WTC11 (cell line): ENCODE results near the gene NRTN. TPM values are rescaled to one million over a fixed set of nuclear protein-coding genes. Genes with fewer than 3 reads are reported as not detected.

Experiments
- ATAC-seq: fragments of 200-7000 bp; cut with Tn5 transposase; 2 replicates; pipeline ENCODE4 v1.10.0; 2021; ENCODE audit warnings: mild to moderate bottlenecking, moderate library complexity
- CTCF ChIA-PET: fragments of 300-600 bp; sonication (Branson Sonifier 250); formaldehyde crosslinking; loops from one replicate; lab custom pipeline; 2021; ENCODE audit warnings: antibody characterized with exemption; lab: Charles Lee
- POLR2A ChIA-PET: fragments of 350-600 bp; sonication (Branson Sonifier 250); formaldehyde crosslinking; loops from one replicate; lab custom pipeline; 2021; ENCODE audit warnings: antibody characterized with exemption; lab: Charles Lee
- DNase-seq: peaks from one replicate; pipeline ENCODE4 v3.0.0; 2021; ENCODE audit warnings: low spot score
- H3K27ac Mint-ChIP-seq: 2 replicates; pipeline ENCODE4 v1.8.0; 2021; ENCODE audit warnings: mixed read lengths
- H3K27me3 Mint-ChIP-seq: 2 replicates; pipeline ENCODE4 v1.8.0; 2021; ENCODE audit warnings: low read depth, mild to moderate bottlenecking, moderate library complexity, mixed read lengths
- H3K36me3 Mint-ChIP-seq: 2 replicates; pipeline ENCODE4 v1.8.0; 2021; ENCODE audit warnings: mixed read lengths
- H3K4me1 Mint-ChIP-seq: 2 replicates; pipeline ENCODE4 v1.8.0; 2022; ENCODE audit warnings: mixed read lengths
- H3K4me3 Mint-ChIP-seq: 2 replicates; pipeline ENCODE4 v1.8.0; 2021; ENCODE audit warnings: mild to moderate bottlenecking, moderate library complexity, mixed read lengths
- H3K9me3 Mint-ChIP-seq: 2 replicates; pipeline ENCODE4 v1.8.0; 2021; ENCODE audit warnings: mixed read lengths
- ATF1 ChIP-seq: sonication (generic); formaldehyde crosslinking; IDR thresholded peaks from 2 replicates; pipeline ENCODE4 v1.8.1; 2023; ENCODE audit warnings: mild to moderate bottlenecking, moderate library complexity, missing genetic modification reagents
- ATF3 ChIP-seq: sonication (generic); formaldehyde crosslinking; conservative IDR thresholded peaks from 2 replicates; pipeline ENCODE4 v1.8.1; 2022; ENCODE audit warnings: mild to moderate bottlenecking, missing genetic modification reagents
- CBFB ChIP-seq: sonication (generic); formaldehyde crosslinking; IDR thresholded peaks from 2 replicates; pipeline ENCODE4 v1.8.1; 2022; ENCODE audit warnings: mild to moderate bottlenecking, low read depth, missing genetic modification reagents
- CTCF ChIP-seq: fragments of 200-600 bp; IDR thresholded peaks from 2 replicates; pipeline ENCODE4 v1.8.0; 2022; ENCODE audit warnings: antibody characterized with exemption
- ETV6 ChIP-seq: sonication (generic); formaldehyde crosslinking; IDR thresholded peaks from 2 replicates; pipeline ENCODE4 v1.8.1; 2022; ENCODE audit warnings: mild to moderate bottlenecking, missing genetic modification reagents
- FOXK1 ChIP-seq: sonication (generic); formaldehyde crosslinking; IDR thresholded peaks from 2 replicates; pipeline ENCODE4 v1.8.0; 2022; ENCODE audit warnings: mild to moderate bottlenecking, moderate library complexity, missing genetic modification reagents
- FOXP1 ChIP-seq: sonication (generic); formaldehyde crosslinking; IDR thresholded peaks from 2 replicates; pipeline ENCODE4 v1.8.0; 2022; ENCODE audit warnings: missing genetic modification reagents, mild to moderate bottlenecking, moderate library complexity, borderline replicate concordance
- FOXP4 ChIP-seq: sonication (generic); formaldehyde crosslinking; IDR thresholded peaks from 2 replicates; pipeline ENCODE4 v1.8.0; 2022; ENCODE audit warnings: mild to moderate bottlenecking, missing genetic modification reagents
- GABPB1 ChIP-seq: sonication (generic); formaldehyde crosslinking; IDR thresholded peaks from 2 replicates; pipeline ENCODE4 v1.8.1; 2023; ENCODE audit warnings: mild to moderate bottlenecking, missing genetic modification reagents
- HMGA2 ChIP-seq: fragments of 250-450 bp; sonication (Bioruptor Pico); IDR thresholded peaks from 2 replicates; pipeline ENCODE4 v1.4.0; 2021; ENCODE audit warnings: mild to moderate bottlenecking, moderate library complexity
- JAZF1 ChIP-seq: fragments of 250-450 bp; sonication (Bioruptor Pico); IDR thresholded peaks from 2 replicates; pipeline ENCODE4 v1.9.0; 2021; ENCODE audit warnings: moderate library complexity, mild to moderate bottlenecking, inconsistent platforms
- NFYB ChIP-seq: sonication (generic); formaldehyde crosslinking; conservative IDR thresholded peaks from 2 replicates; pipeline ENCODE4 v1.8.0; 2022; ENCODE audit warnings: low read depth, missing genetic modification reagents
- PRDM15 ChIP-seq: sonication (generic); formaldehyde crosslinking; IDR thresholded peaks from 2 replicates; pipeline ENCODE4 v1.8.0; 2022; ENCODE audit warnings: missing genetic modification reagents
- SMAD3 ChIP-seq: sonication (generic); formaldehyde crosslinking; IDR thresholded peaks from 2 replicates; pipeline ENCODE4 v1.8.0; 2022; ENCODE audit warnings: missing genetic modification reagents, mild to moderate bottlenecking, borderline replicate concordance
- SOX15 ChIP-seq: fragments of 250-450 bp; sonication (Bioruptor Pico); IDR thresholded peaks from 2 replicates; pipeline ENCODE4 v1.9.0; 2021; ENCODE audit warnings: mild to moderate bottlenecking
- STAT6 ChIP-seq: sonication (generic); formaldehyde crosslinking; conservative IDR thresholded peaks from 2 replicates; pipeline ENCODE4 v1.8.1; 2023; ENCODE audit warnings: mild to moderate bottlenecking, low read depth, missing genetic modification reagents, moderate library complexity
- TCF7 ChIP-seq: sonication (generic); formaldehyde crosslinking; IDR thresholded peaks from 2 replicates; pipeline ENCODE4 v1.8.0; 2022; ENCODE audit warnings: mild to moderate bottlenecking, low read depth, missing genetic modification reagents, moderate library complexity
- ZNF138 ChIP-seq: sonication (generic); formaldehyde crosslinking; conservative IDR thresholded peaks from 2 replicates; pipeline ENCODE4 v1.8.1; 2022; ENCODE audit warnings: mild to moderate bottlenecking, moderate library complexity, missing genetic modification reagents
- ZNF425 ChIP-seq: fragments of 250-450 bp; sonication (Bioruptor Pico); conservative IDR thresholded peaks from 2 replicates; pipeline ENCODE4 v1.9.0; 2021; ENCODE audit warnings: mild to moderate bottlenecking
- ZSCAN18 ChIP-seq: fragments of 250-450 bp; sonication (Bioruptor Pico); IDR thresholded peaks from 2 replicates; pipeline ENCODE4 v2.1.2; 2022; ENCODE audit warnings: mild to moderate bottlenecking, moderate library complexity
- total RNA-seq: library from RNA; stranded (reverse); gene quantifications from 3 replicates; pipeline ENCODE4 v1.2.3, GENCODE V29; 2021

The NRTN gene
- total RNA-seq, 1 experiment from 2014 or later, result 6.1 TPM

- TF ChIP-seq SMAD3 (CRISPR knock-in tag), result peak; percentile 81; the same call in 1 of the 2 replicates
- TF ChIP-seq JAZF1 (CRISPR knock-in tag), result no peak
- peak; percentile 92 for TF ChIP-seq FOXP4
- TF ChIP-seq HMGA2 (CRISPR knock-in tag), result no peak
- no peak for TF ChIP-seq CBFB (CRISPR knock-in tag)
- peak; percentile 82 for TF ChIP-seq ETV6 (CRISPR knock-in tag)
- TF ChIP-seq ATF1 (CRISPR knock-in tag), result 0 out of 2 replicates have a peak, but pooled peaks have one; percentile 36
- TF ChIP-seq PRDM15 (CRISPR knock-in tag), result no peak; the same call in 1 of the 2 replicates
- no peak for TF ChIP-seq SOX15 (CRISPR knock-in tag)
- peak; percentile 97 for TF ChIP-seq FOXP1 (CRISPR knock-in tag)
- TF ChIP-seq ZSCAN18 (CRISPR knock-in tag), result no peak
- TF ChIP-seq NFYB (CRISPR knock-in tag), result peak; percentile 38; the same call in 1 of the 2 replicates
- no peak for TF ChIP-seq ZNF425
- TF ChIP-seq TCF7 (CRISPR knock-in tag), result no peak; the same call in none of the 2 replicates
- TF ChIP-seq ZNF138, result no peak
These were observed 933 bp upstream of the NRTN start (continued) for GRCh38 chr19:5803752-5804515.

- Mint-ChIP-seq H3K4me1 (peaks cover 13% of the 10 kb centered on the region), H3K9me3 (no peaks in the 10 kb centered on the region), H3K27ac (no peak overlapping the region), H3K36me3 (no peaks in the 10 kb centered on the region), H3K4me3 (peak overlapping the region; percentile 68), H3K27me3 (peaks cover 44% of the 10 kb centered on the region)
- ChIA-PET CTCF (interaction anchor here (1.9 to 4.1 kb wide), 2 partner anchors 17 to 22 kb away, joined by 18 to 19 read pairs; no protein-coding TSS in a partner anchor), POLR2A (no interaction called here)
- ATAC-seq (peak; percentile 56), DNase-seq (peak; percentile 95)
- TF ChIP-seq FOXP1 (CRISPR knock-in tag) (peak; percentile 53; the same call in 1 of the 2 replicates), FOXK1 (CRISPR knock-in tag) (peak; percentile 50; the same call in 1 of the 2 replicates), STAT6 (CRISPR knock-in tag) (no peak), CTCF (peak; percentile 61), TCF7 (CRISPR knock-in tag) (no peak), ATF3 (CRISPR knock-in tag) (no peak), GABPB1 (0 out of 2 replicates have a peak, but pooled peaks have one; percentile 36)
These were observed 730 bp downstream of the NRTN start for GRCh38 chr19:5805462-5806132.
